Psoas muscle (tissue), 8 donors: ENCODE results near the gene GRM1. TPM values are rescaled to one million over a fixed set of nuclear protein-coding genes. Genes with fewer than 3 reads are reported as not detected.

ENCODE experiments used
- ATAC-seq, 4 donors: fragments of 200-7000 bp; cut with Tn5 transposase; one replicate each; pipeline ENCODE4 v1.9.1; 2020; ENCODE audit warnings: moderate library complexity in 3 of 4, mild to moderate bottlenecking in 2 of 4
- DNase-seq, 2 donors: peaks; one replicate each; pipeline ENCODE4 v3.0.0-alpha.2; 2020
- H3K27ac ChIP-seq: fragments of 200-600 bp; one replicate; pipeline ENCODE4 v1.8.0; 2022
- H3K27me3 ChIP-seq, 3 donors: fragments of 200-600 bp in 1 of 3; one replicate each; pipeline versions ENCODE4 v1.6.1 to v1.8.0; 2013 to 2022; ENCODE audit warnings: low read length in 2 of 3, mild to moderate bottlenecking in 2 of 3, moderate library complexity in 1 of 3; ENCODE audit not compliant: insufficient read depth in 3 of 3
- H3K36me3 ChIP-seq, 2 donors: fragments of 200-600 bp in 1 of 2; one replicate each; pipeline versions ENCODE4 v1.6.1 to v1.8.0; 2013 to 2022; ENCODE audit warnings: low read depth in 1 of 2, mild to moderate bottlenecking in 1 of 2, moderate library complexity in 1 of 2; ENCODE audit not compliant: insufficient read depth in 1 of 2
- H3K4me1 ChIP-seq: fragments of 200-600 bp; one replicate; pipeline ENCODE4 v1.8.0; 2022
- H3K4me3 ChIP-seq: fragments of 200-600 bp; one replicate; pipeline ENCODE4 v1.8.0; 2022; ENCODE audit warnings: mild to moderate bottlenecking
- H3K9me3 ChIP-seq: fragments of 200-600 bp; one replicate; pipeline ENCODE4 v1.8.0; 2022
- CTCF ChIP-seq: fragments of 200-600 bp; IDR thresholded peaks from one replicate; pipeline ENCODE4 v1.8.0; 2022; ENCODE audit warnings: antibody characterized with exemption
- WGBS, 3 donors: extraction: QIAGEN DNeasy Blood & Tissue Kit; methylation state at CpG; one replicate each; pipeline versions ENCODE4 v1.1.6 to v1.1.7; 2013; 5-methylcytosine and 5-hydroxymethylcytosine counted together
- intact Hi-C, 2 donors: fragments of 100-400 bp; cut with DNase I; formaldehyde crosslinking; loops; one replicate each; pipeline versions ENCODE4 v1.11.0 to v1.14.2; 2022
- polyA plus RNA-seq, 3 donors: library from polyadenylated mRNA; stranded (reverse); fragments of 200-250 nt; gene quantifications; one replicate each; pipeline ENCODE4 v1.2.3, GENCODE V29; 2013
- total RNA-seq, 4 donors: library from RNA; stranded (reverse); fragmentation: NEBNext Ultra II Directional in 2 of 4; extraction: Animal tissue kit (Norgen Biotek cat#: 25700) in 2 of 4; gene quantifications; one replicate each; pipeline versions ENCODE4 v1.2.1 to v1.2.4, GENCODE V29; 2021 to 2023
- donor health status: healthy with polysubstance abuse.
- donor health status: DM: no; HTN: no; CAD: no; lungs with moderate emphysema.
- donor health status: Bipolar disorder and iron deficiency.
- donor health status: healthy.
- donor health status: DM: yes; HTN: yes; CAD: no.
- donor health status: DM: no; HTN: no; CAD: no.
- donor health status: DM: no; HTN: no; CAD: no.
- donor health status: DM: yes; HTN: yes; CAD: no.

The GRM1 gene
- total and polyA plus RNA-seq, 7 donors = 0.03 to 2.6 (median 0.07) TPM; not detected in 4

GRCh38 chr6:146357578-146358430, 328.9 kb downstream of the GRM1 start:
- no peak overlapping the region for H3K27ac ChIP-seq
- no peaks in the 10 kb centered on the region for H3K36me3 ChIP-seq
- no peaks in the 10 kb centered on the region for H3K4me1 ChIP-seq
- 77 to 81% (median 78%) methylated on average over 8 of the region's 8 CpGs for WGBS, 3 donors
- H3K27me3 ChIP-seq = no peaks in the 10 kb centered on the region
- ATAC-seq = no peak
- no peaks in the 10 kb centered on the region for H3K9me3 ChIP-seq
- intact Hi-C loops = no loop called here
- no peak overlapping the region for H3K4me3 ChIP-seq
- TF ChIP-seq CTCF = no peak
- DNase-seq = no peak

GRCh38 chr6:146358431-146359046, 329.7 kb downstream of the GRM1 start:
- Histone ChIP-seq H3K9me3 (no peaks in the 10 kb centered on the region), H3K4me3 (no peak overlapping the region), H3K27ac (no peak overlapping the region), H3K4me1 (no peaks in the 10 kb centered on the region), H3K36me3 (no peaks in the 10 kb centered on the region), H3K27me3 (no peaks in the 10 kb centered on the region)
- ATAC-seq (no peak), DNase-seq (no peak)
- intact Hi-C loops = no loop called here
- no peak for TF ChIP-seq CTCF
- WGBS, 3 donors = 79 to 88% (median 81%) methylated on average over 3 of the region's 3 CpGs

- H3K27ac ChIP-seq = no peak overlapping the region
- no peak overlapping the region for H3K4me3 ChIP-seq
- DNase-seq (no peak), ATAC-seq (no peak)
- no peaks in the 10 kb centered on the region for H3K9me3 ChIP-seq
- H3K36me3 ChIP-seq = no peaks in the 10 kb centered on the region
- intact Hi-C loops = no loop called here
- no peaks in the 10 kb centered on the region for H3K27me3 ChIP-seq
- no peaks in the 10 kb centered on the region for H3K4me1 ChIP-seq
- TF ChIP-seq CTCF = no peak
These were observed 330.3 kb downstream of the GRM1 start for GRCh38 chr6:146359131-146359530.

- no peak overlapping the region for H3K4me3 ChIP-seq
- intact Hi-C loops = no loop called here
- no peak for DNase-seq
- H3K4me1 ChIP-seq = no peaks in the 10 kb centered on the region
- ATAC-seq = no peak
- H3K27ac ChIP-seq = no peak overlapping the region
- 40 to 45% (median 45%) methylated on average over 4 of the region's 4 CpGs for WGBS, 3 donors
- H3K36me3 ChIP-seq = no peaks in the 10 kb centered on the region
- H3K9me3 ChIP-seq = no peaks in the 10 kb centered on the region
- no peak for TF ChIP-seq CTCF
- no peaks in the 10 kb centered on the region for H3K27me3 ChIP-seq
These were observed 332.5 kb downstream of the GRM1 start for GRCh38 chr6:146361128-146361924.
